GM18870 (cell line): Measurements from ENCODE around the gene DBNL.

Source experiments
- ATAC-seq: cut with Tn5 transposase; IDR thresholded peaks from one replicate; pipeline ENCODE4 v1.9.1; 2021; ENCODE audit warnings: moderate library complexity; ENCODE audit not compliant: unreplicated experiment

The DBNL gene

GRCh38 chr7:44042221-44042620, 2.3 kb upstream of the DBNL start:
- ATAC-seq = no peak

- no peak for ATAC-seq
Observed at GRCh38 chr7:44043902-44044301, 600 bp upstream of the DBNL start.

- no peak for ATAC-seq
Observed at GRCh38 chr7:44045226-44046014, 918 bp downstream of the DBNL start.

GRCh38 chr7:44046321-44047061, 2.0 kb downstream of the DBNL start:
- ATAC-seq = peak; percentile 57

- ATAC-seq = no peak
Observed at GRCh38 chr7:44048031-44048795, 3.7 kb downstream of the DBNL start.

GRCh38 chr7:44050121-44050914, 5.8 kb downstream of the DBNL start:
- no peak for ATAC-seq

GRCh38 chr7:44050915-44051560, 6.5 kb downstream of the DBNL start:
- ATAC-seq = no peak

- ATAC-seq = no peak
Observed at GRCh38 chr7:44051611-44052220, 7.2 kb downstream of the DBNL start.

- no peak for ATAC-seq
Observed at GRCh38 chr7:44052771-44053365, 8.4 kb downstream of the DBNL start.

- no peak for ATAC-seq
Observed at GRCh38 chr7:44056681-44057080, 12.2 kb downstream of the DBNL start.

GRCh38 chr7:44057181-44057848, 12.8 kb downstream of the DBNL start:
- ATAC-seq = no peak

GRCh38 chr7:44057849-44058758, 13.6 kb downstream of the DBNL start:
- no peak for ATAC-seq

GRCh38 chr7:44058759-44059218, 14.3 kb downstream of the DBNL start:
- ATAC-seq = no peak

- ATAC-seq = no peak
Observed at GRCh38 chr7:44059219-44060090, 15.0 kb downstream of the DBNL start.

GRCh38 chr7:44060091-44060947, 15.8 kb downstream of the DBNL start:
- ATAC-seq = no peak
